GM21360 (cell line): ENCODE results near the gene TM4SF1.

Experiments used
- ATAC-seq: cut with Tn5 transposase; IDR thresholded peaks from one replicate; pipeline ENCODE4 v1.9.1; 2021; ENCODE audit warnings: mild to moderate bottlenecking, moderate library complexity; ENCODE audit not compliant: unreplicated experiment

TM4SF1 gene

DNA sequence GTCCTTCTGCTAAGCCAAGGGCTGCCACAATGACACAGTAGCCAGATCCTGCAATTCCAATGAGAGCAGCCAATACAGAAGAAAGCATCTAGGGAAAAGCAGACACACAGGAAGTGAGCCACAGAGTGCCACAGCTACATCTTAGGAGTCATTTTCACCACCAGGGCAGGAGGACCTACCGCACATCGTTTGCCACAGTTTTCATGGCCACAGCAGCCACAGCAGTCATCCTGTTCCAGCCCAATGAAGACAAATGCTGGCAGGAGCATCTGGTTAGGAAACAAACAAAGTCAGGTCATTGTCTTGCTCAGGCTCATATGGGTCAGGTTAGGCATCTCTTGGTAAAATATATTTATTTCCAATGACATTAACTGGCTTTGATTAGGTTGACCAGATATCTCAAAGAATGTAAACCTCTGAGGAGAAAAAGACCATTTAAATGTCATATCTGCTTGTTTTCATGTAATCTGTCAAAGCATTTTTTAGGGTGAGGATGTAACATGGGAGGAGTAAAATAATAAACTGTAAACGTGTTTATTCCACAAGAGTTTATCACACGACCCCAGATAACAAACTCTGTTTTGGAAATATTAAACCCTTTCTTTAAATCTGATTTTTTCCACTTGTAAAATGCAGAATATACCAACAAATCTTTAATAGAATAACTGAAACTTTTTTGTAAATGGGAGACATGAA is 1.8 kb downstream of the TM4SF1 start:
- no peak for ATAC-seq

DNA sequence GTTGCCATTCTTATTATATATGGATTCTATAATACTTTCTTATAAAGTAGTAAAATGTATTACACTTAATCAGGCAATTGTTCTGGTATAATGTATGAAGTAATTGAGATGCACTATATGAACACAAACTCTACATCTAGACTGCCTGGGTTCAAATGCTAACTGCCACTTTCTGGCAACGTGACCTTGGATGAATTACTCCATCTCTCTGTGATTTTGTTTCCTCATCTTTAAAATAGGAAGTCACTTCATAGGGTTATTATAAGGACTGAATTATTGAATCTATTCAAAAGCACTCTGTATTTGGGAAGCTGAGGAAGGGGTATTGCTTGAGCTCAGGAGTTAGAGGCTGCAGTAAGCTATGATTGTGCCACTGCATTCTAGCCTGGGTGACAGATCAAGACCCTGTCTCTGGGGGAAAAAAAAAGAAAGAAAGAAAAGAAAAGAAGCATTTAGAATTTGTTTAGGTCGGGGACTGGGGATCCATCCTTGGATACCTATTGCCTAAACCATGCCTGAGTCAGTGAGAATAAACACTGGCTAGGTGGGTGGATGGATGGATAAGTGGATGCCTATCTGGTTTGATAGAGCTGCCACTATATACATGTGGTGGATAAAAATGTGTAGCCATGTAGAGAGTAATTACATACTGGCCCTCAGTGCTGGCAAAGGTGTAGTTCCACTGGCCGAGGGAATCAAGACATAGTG is 2.5 kb downstream of the TM4SF1 start:
- no peak for ATAC-seq

DNA sequence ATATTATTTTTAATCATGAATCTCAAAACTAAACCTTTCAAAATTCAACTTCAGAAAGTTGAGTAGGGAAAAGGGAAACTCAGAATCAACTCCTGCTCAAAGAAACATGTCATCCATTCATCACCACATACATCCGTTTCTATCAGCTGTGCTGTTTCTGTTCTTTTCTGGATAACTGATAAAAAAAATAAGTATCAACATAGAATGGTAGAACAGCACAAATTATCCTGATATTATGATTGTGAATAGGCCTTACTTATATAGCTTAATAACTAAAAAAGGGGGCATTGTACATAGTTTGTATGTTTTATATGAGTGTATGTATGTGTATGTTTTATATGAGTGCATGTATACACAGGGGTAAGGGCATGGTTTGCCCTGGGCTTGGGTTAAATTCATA is 3.1 kb downstream of the TM4SF1 start:
- no peak for ATAC-seq

DNA sequence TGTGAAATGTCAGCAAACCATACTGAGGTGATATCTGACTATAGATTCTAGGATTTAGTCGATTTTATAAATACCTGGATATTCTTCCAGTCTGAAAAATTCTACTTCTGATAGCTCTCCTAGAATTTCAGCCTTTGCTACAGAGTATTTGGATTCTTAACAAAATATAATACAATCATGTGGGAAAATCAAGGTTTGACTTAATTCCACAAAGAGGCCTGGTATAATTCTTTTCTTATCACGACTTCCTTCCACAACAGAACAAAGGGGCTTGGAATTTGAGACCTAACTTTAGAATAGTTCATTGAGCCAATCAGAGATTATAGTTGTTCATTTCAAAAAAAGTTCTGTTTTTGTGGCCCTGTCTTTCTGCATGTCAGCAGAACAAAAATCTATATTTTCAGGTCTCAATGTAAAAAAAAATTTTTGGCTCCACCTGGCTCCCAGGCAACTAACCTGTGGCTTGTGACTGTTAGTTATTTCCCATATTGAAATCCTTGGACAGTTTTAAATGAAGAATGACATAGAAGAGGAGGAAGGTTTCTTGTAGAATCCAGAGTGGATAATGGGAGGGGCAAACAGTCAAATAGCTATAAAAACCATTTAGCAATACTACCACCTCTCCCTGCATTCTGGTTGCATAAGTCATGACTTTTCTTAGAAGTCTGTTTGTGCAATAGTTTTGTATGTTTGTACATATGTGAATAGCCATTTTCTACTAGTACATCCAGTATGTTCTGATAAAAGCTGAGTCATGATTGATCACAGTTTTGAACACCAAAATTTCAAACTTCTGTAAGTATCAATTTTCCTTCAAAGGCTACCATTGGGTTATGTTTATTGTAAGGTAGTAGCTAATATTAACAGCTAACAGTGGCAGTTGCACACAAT is 4.0 kb downstream of the TM4SF1 start:
- ATAC-seq: no peak

DNA sequence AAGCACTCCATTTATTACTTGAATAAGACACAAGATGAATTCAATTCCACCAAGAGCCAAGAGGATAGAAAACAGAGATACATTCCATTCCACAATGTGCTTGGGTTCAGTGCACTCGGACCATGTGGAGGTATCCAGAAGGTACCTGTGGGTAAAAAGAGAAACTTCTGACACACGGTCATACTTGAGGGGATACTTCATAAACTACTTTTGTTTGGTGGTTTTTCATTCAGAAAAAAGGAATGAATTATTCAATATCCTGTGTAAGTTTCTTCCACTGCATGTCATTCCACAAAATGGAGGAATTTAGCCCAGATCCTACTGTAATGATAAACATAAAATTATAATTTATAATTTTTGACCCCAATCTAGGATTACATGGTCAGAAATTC is 5.7 kb downstream of the TM4SF1 start:
- ATAC-seq: no peak

DNA sequence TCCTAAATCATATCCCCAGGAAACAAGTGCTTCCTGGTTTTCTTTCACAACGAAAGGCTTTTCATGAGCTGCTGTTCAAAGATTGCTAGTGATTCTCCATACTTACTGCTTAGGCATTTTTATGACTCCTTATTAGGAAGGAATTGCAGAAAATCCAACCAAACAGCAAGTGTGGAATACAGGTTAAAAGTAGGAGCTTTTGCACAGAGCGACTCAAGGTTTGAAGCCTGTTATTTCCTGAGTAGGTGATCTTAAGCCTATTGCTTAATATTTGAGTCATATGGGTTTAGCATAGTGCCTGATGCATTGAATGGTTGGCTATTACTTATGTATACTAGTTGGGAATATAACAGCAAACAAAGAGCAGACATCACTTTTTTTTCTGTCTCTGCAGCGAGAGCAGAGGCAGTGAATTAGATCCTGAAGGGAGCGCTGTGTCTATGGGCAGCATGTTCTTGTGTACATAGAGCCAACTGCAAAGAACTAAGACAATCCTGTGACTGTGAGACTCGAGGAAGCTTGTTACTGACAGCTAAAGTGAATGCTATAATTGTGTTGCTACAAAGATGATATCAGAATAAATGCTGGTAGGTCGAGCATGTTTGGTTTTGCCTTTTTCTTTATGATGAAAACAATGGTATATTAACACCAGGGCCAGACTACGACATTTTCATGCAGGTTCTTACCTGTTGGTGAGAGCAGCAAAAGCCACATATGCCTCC is 6.3 kb downstream of the TM4SF1 start:
- ATAC-seq: no peak

DNA sequence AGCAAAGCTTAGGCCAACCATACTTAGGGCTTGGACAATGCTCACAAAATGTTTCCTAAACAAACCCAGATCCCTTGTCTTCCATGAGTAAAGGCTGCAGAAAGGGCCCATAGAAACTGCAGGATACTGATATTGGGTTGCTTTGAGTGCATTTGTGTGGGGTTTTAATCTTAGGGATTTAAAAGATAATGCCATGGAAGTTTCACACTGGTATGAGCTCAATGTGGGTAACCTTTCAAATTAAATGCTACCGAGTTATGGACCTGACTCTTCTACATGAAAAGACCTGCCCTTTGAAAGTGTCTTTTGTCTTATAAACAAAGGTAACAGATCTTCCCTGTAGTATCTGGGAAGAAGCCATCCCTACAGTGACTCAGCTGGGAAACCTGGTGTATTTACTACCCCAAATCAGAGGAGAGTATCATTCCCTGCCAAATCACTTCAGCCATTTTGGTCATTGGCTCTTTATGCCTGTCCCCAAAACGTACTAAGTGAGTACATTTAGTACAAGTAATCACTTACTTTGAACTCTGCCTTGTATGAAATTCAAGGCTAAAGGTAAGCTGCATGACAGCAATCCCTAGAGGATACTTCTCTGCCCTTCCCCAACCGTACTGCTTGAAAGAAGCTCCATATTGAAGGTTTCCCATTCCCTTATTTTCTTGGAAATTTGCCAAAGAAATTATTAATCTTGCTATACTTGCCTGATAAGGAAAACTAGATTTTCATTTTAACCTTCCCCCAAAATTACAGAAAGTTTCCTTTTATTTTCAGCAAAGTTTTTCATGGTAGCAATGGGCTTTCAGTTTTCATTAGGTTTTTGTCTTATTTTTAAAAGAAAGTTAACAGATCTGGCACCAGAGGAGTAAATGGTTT is 7.2 kb downstream of the TM4SF1 start:
- no peak for ATAC-seq

DNA sequence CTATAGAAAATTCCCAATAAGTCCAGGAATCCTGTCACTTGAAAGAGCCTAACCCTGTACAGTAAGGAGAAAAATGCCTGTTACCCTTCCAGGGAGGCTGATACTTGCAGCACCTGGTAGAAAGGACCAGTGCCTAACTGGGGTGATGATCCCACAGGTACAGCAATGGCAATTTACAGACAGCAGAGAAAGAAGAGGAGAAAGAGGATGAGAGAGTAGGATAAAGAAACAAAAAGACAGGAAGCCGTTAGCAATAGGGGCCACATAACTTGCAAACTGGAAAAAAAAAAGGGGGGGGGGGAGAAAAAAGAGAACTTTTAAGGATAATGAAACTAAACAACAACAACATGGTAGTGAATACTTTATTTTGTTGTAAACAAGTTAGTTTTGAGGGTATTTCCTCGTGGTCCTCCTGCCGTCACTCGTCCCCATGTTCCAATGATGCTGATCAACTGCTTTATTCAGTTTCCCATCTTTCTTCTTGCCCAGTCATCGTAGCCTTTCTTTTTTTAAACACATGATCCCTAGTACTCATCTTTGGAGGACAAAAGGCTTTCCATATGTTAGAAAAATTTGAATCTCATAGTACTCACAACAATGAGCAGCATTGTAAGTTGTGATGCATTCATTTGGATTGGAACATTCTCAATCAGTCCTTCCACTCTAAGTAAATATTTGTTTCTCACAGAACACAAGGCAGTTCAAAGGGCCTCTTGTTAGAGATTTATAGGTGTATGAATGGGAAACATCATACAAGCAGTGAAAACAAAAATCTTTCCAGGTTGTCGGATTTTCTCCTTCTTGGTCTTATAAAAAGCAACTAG is 8.6 kb downstream of the TM4SF1 start:
- ATAC-seq: no peak

DNA sequence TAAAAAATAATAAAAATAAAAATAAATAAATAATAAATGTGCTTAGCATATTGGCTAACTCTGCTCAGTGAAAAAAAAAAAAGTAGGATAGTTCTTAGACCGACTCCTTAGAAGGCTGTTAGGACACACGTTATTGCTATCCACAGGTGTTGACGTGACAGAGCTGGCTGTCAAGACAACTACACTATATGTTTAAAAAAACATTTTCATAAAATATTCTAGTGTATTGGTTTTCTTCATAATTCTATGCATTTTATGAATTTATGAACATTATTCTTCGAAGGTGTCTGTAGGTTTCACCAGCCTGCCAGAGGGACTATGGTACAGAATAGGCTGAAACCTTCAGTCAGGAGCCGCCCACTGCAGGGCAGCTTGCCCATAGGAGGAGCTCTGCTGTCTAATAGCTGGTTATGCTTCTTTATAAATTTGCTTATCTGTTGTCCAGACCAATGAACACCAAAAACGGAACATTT is 9.2 kb downstream of the TM4SF1 start:
- no peak for ATAC-seq

DNA sequence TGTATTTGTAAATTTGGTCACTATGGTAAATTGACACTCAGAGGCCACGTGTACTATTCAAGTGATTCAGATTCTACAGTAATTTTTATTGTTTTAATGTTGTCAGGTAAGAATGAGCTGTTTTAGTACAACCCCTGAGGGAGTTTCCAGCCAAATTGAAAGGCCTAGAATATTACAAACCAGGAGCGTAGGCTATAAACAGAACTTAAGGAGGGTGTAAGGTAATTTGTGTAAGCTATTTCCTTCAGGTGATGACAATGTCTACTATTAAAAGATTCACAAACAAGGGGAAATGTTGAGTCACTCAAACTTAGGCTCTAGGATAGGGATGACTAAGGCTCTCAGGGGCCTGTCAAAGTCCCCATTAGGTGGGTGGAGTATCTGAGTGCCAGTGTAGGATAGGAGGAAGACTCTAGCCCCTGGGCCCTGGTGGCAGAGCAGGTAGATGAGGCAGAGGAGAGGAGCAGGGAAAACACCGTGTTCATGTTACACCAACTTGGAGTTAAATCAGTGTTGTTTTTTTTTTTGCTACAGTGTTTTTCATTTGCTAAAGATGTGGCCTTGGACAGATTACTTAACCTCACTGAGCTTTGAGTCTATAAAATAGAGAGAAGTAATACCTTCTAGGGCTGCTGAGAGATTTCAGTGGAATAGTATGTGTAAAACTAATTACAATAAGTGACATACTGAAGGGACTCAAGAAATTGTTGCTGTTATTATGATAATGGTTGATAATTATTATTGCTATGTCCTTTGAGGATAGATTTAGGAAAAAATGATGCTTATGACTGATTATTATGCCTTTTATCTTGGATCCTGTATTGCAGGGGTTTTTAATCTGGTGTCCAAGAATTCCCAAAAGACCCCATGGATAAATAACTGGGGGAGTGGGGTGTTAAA is 10.3 kb downstream of the TM4SF1 start:
- no peak for ATAC-seq

DNA sequence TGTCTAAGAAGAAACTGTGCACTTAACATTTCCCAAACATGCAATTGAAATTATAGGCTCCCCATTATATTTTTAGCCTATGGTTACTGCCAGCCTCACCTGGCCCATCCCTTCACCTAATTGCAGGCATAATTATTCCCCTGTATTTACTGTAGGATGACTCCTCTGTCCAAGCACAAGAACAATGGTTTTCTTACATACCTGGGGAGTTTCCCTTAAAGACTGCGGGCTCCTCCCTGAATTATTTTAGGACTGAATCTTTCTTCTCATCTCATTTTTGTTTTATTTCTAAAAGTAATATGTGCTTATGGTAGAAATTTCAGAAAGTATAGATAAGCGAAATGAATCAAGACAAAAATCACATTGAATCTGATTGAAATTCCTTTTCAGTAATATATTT is 11.4 kb downstream of the TM4SF1 start:
- ATAC-seq: no peak

DNA sequence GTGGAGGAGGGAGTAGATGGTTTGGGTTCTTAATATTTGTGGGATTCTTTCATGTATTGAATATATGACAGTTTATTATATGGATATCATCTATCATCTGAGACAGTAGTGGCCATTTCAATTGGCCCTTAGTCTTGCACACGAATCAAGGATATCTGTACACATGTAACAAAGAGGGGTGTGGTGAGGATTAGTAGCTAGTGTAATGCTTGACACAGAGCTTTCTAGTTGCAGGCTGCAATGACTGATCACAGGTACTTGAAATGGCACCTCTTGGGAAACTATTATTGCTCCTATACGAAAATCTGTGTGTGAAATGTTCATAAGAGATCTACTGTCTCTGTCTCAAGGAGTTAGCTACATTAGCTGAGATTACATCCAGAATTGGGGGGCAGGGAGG is 12.8 kb downstream of the TM4SF1 start:
- ATAC-seq: no peak

DNA sequence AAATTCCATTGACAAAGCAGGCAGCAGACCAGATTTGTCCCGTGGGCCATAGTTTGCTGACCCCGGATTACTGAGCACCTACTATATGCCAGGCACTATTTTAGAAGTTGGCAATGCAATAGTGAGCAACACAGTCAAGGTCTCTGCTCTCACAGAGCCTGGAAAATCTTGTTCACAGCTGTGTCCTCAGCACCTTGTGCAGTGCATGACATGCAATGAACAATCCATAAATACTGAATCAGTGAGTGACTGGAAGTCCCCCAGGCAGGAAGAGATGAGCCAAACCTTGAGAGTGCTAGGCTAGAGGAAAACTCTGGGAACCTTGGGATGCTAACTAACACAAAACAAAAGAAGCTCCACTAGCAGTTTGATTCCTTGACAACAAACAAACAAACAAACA is 14.4 kb downstream of the TM4SF1 start:
- ATAC-seq: no peak

DNA sequence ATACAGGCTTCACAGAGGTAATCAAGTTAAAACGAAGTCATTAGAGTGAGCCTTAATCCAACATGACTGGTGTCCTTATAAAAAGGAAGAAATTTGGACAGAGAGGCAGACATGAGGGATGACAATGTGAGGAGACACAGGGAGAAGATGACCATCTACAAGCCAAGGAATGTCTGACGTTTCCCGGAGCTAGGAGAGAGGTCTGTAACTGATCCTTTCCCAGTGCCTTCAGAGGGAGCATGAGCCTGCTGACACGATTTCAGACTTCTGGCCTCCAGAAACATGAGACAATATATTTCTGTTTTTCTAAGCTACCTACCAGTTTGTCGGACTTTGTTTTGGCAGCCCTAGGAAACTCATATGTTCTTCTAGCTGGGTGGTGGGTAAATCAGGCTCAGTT is 15.1 kb downstream of the TM4SF1 start:
- no peak for ATAC-seq

DNA sequence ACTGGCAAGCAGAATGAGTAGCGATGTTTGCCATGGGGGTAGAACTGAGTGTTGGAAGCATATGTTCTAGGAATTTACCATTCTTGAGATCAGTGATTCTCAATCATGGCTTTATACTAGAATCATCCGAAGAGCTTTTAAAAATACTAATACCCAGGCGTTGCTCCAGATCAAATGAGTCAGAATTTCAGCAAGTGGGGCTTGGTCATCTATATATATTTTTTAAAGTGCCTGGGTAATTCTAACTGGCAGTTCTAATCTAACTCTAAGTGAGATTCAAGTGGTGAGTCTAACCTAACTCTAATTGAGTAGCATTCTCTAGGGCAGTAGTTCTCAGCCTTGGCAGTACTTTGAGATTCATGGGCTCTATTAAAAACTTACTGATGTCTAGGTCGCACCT is 20.8 kb downstream of the TM4SF1 start:
- no peak for ATAC-seq

DNA sequence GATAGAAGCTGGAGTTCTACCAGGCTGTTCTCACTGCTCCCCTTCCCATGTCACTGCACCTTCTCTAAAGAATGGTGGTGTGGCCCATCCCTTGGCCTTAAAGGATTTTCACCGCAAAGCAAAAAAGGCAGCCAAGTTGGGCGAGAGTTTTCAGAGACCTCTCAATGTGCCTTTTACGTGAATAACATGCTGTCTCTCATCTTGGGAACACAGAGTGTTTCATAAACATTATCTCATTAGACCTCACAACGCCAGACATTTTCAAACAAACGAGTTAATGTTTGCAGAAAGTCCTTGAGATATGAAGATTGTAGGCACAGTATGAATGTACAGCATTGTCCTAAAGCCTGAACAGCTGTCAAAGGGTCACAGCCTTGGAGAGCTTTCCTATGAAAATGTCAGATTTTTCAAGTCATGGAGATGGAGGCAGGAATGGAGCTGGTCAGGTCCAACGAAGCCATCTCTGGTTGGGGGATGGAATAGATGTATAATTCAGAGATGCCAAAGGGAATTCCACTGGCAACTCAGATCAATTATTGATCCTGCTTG is 21.3 kb downstream of the TM4SF1 start:
- no peak for ATAC-seq

DNA sequence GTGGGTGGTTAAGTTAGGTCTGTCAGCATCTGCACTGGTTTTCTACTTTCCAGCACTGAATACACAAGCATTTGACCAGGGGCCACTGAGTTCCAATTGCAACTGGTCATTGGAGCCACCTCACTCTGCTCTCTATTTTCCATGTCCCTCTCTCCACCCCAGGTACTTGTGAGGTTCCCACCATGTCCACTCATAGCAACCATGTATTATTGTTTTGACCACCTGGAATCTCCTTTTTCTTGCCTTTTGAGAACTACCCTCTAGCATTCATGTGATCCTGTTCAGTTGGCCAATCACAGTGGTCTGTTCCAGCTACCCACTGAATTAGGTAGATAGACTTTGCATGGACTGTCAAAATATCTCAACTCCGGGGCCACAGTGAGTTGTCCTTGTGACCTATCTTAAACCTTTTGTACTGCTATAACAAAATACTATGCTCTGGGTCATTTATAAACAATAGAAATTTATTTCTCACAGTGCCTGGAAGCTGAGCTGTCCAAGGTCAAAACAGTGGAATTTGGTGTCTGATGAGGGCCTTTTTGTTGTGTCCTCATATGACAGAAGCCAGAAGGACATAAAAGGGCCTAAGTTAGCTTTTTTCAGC is 23.8 kb downstream of the TM4SF1 start:
- ATAC-seq: no peak
